HUDEP-2 (cell line): ENCODE measurements around the gene MINDY1.

Experiments used
- DNase-seq, 76 experiments: peaks; one replicate each; lab custom pipeline; 2025; ENCODE audit not compliant: unreplicated experiment in 76 of 76; lab: John Stamatoyannopoulos, UW

MINDY1 gene

GRCh38 chr1:151012684-151013471 is 6.2 kb upstream of the MINDY1 start:
- no peak for DNase-seq

DNA sequence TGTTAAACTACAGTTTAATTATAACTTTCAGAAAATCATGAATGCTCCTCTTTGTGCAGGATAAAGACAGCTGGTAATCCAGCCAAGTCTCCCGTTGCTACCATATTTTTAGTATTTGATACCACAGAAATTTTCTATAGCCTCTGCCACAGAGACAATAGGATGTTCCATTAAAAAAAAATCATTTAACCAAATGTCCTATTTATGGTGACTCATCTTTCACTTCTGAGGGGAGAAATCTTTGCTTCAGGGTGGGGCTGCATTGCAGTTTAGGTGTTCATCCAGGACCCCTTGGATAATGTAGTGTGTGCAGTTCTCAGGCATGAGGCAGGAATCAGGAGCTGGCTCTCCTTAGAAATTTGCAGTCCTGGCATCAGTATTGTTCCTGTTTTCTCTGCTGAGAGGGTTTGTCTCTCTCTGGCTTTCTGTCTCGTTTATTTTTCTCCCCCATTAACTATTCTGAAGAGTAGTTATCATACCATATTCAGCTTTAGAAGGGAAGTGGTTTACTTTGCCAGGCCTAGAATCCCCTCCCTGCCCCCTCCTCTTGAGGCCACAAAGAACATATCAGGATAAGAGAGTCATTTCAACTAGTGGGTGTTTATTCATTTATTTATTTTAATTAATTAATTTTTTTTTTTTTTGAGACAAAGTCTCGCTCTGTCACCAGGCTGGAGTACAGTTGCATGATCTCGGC is 4.6 kb upstream of the MINDY1 start:
- DNase-seq = no peak

- no peak for DNase-seq
These were observed 3.6 kb upstream of the MINDY1 start for GRCh38 chr1:151010346-151010726.

DNA sequence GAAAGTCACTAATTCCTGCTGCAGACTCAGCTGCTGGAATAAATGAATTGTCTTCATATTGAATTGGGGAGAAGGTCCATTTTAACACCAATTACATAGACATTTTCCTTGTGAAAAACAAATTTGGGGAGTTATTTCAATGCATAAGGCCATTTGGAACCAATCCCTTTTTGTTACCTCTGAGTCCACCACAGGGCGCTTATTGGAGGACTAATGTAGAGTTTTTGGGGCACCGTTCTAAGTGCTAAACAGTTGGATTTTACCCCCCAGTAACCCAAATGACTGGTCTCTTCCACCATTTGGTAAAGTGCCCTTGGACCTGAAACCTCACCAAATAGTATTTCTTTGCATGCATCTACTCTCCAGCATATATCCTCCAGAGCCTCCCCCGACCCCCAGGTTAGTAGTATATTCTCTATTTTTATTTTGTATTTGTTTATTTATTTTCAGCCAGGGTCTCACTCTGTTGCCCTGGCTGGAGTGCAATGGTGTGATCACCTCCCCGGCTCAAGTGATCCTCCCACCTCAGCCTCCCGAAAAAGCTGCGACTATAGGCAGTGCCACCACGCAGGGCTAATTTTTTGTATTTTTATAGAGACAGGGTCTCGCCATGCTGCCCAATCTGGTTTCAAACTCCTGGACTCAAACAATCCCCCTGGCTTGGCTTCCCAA is 3.1 kb upstream of the MINDY1 start:
- no peak for DNase-seq

GRCh38 chr1:151009206-151009587 is 2.5 kb upstream of the MINDY1 start:
- no peak for DNase-seq

DNA sequence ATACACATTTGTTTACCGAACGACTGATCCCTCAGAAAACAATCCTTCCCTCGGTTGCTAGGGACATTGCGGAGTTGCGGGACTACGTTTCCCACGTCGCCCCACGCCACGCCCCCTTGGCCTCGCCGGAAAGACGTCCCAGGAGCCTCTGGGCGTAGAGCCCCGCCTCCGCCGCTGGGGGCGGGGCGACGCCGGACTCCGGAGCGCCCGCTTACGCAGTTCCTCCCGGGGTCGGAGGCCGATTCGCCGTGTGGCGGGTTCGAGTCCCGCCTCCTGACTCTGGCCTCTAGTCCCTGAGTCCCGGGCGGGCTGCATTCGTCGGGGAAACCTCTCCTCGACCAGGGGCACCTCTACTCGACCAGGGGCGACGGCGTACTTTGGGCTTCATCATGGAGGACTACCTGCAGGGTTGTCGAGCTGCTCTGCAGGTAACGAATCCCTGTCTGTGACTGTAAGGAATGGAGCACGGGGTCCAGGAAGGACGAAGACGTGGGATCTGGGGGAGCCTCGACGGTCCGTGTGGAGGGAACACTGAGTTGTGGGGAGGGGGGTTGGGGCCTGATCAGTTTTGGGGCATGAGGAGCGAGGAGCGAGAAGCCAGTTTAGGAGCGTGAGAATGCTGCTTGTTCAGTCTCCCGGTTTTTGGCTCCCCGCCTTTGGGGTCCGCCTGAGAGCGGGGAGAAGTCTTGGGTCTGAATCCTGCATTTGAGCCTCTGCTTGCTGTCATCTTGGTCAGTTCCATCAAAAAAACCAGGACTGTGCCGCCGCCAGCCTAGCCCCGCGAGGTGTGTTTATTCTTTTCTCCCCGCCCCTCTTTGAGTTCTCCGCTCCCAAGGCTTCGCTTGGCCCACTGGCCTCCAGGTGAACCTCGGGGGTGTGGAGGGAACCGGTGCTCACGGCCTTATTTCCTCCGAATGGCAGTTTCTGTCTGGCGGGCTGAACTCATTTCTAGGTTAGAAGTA is 1.8 kb upstream of the MINDY1 start, which contains the start of gene PRUNE1:
TSS of gene PRUNE1 (plus strand) at position 206 of the 962 bp plus-strand sequence. CDS start at position 390, 184 bp downstream.
- peak in 74 of 76 experiments; percentile 34 to 95 (median 90) for DNase-seq

DNA sequence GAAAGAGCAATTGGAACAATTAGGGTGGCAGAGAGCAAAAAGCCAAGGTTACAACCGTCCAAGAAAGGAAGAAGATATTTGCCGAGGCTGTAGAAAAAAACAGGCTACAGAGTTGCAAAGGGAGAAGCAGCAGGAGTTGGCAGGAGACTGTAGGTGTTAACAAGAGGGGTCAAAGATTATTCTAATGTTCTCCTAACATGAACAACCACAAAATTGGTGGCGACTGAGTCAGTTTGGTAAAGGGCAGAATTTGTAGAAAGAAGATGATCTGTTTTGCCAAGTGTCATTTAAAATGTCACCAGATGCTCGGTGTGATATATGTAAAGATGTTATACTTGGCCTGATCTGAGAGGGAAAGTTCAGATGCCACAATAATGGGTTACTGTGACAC is 1.1 kb upstream of the MINDY1 start:
- DNase-seq = no peak

GRCh38 chr1:151005729-151006319 is 878 bp downstream of the MINDY1 start:
- no peak for DNase-seq

GRCh38 chr1:151003180-151003579 is 3.5 kb downstream of the MINDY1 start:
- DNase-seq = peak in 1 of 76 experiments; percentile 3

GRCh38 chr1:151002611-151003010 is 4.1 kb downstream of the MINDY1 start:
- no peak for DNase-seq

GRCh38 chr1:151002051-151002450 is 4.7 kb downstream of the MINDY1 start:
- DNase-seq = no peak

DNA sequence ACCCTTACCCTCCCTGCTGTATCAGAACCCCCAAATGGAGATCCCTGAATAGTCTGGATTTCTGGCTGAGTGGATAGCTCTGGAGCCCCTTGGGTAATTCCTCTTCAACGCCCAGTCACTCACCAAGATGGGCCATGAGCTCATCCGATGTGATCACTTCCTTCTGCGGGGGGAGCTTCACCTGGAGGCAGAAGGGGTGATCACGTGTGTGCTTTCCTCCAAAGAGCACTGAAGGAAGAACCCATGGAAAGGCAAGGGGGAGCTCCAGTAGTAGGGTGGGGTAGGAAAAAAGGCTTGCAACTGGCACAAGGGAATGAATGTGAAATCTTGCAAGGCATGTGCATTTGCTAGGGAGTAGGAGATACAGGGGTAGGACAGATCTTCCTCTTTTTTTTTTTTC is 5.1 kb downstream of the MINDY1 start:
- DNase-seq = no peak

- DNase-seq = no peak
These were observed 6.3 kb downstream of the MINDY1 start for GRCh38 chr1:151000408-151000807.

DNA sequence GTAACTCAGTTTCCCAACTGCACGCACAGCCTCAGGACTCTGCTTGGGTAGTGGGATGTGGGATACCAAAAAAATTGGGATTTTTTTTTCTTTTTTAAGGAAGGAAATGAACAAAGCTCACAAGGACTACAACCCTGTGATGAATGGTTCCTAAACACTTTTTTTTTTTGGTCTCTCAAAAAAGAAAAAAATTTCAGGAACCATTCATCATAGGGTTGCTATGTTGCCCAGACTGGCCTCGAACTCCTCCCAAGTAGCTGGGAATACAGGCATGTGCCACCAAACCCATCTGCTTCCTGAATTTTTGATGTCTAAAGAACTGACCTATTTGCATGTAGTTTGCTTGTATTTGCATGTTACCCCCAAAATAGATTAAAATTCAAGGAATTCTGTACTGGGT is 6.8 kb downstream of the MINDY1 start:
- DNase-seq = no peak

- DNase-seq = no peak
These were observed 7.5 kb downstream of the MINDY1 start for GRCh38 chr1:150999051-150999674.

- DNase-seq = no peak
These were observed 8.8 kb downstream of the MINDY1 start for GRCh38 chr1:150997949-150998348.

GRCh38 chr1:150997126-150997872 is 9.4 kb downstream of the MINDY1 start:
- DNase-seq = no peak

DNA sequence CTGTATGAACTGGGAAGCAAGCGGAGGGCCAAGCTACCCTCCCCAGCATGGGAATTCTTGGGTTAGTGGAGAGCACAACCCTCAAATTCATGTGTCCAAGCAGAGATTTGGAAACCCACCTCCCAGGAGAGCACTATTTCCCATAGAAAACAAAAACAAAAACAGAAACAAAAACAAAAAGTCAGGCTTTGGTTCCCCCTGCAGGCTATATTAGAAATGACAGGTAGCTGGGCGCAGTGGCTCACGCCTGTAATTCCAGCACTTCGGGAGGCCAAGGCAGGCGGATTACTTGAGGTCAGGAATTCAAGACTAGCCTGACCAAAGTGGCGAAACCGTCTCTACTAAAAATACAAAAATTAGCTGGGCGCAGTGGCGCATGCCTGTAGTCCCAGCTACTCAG is 10.8 kb downstream of the MINDY1 start:
- peak in 14 of 76 experiments; percentile 9 to 37 (median 18) for DNase-seq

DNA sequence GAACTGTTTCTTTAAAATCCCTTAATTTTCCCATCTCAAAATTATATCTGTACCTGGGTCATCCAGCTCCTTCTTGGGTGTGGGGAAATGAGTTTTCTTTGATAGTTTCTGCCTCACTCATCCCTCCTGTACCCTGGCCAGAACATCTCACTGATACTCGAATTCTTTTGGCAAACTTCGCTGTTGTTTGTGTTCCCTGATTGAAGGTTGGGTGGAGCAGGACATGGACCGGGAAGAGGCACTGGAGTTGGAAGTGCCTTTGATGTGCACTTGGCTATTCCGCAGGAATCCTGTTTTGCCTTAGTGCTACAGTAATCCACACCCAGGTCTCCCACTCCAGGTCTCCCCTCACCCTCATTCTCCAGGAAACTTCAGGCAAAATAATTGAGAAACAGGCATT is 11.2 kb downstream of the MINDY1 start:
- DNase-seq = no peak
